GM12872 (cell line): ENCODE results near the gene HSPB7.

ENCODE experiments used
- CTCF ChIP-seq: IDR thresholded peaks from 3 replicates; pipeline ENCODE4 v1.5.1; 2011; ENCODE audit warnings: low read depth, mild to moderate bottlenecking, low read length, moderate library complexity; ENCODE audit not compliant: insufficient read depth

Gene HSPB7

GRCh38 chr1:16011936-16012589 is 5.8 kb downstream of the HSPB7 start:
- no peak for TF ChIP-seq CTCF

- no peak for TF ChIP-seq CTCF
Observed at GRCh38 chr1:16010837-16011236, 7.0 kb downstream of the HSPB7 start.

DNA sequence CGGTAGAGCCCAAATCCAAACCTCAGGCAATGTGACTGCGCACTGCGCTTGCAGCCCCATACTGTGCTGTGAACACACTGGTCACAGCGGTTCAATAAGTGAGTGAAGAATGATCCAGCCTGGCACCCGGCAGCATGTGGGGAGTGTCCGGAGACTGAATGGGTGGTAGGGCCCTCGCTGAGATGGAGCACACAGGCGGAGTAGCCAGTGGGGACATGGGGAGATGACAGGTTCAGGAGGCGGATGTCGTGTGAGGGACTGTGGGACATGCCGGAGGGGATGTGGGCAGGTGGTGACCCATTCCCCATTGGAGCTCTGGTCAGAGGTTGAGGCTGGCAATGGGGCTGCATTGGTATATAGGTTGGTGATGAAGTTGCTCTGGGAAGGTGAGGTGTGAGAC is 8.2 kb downstream of the HSPB7 start:
- TF ChIP-seq CTCF, result no peak

- TF ChIP-seq CTCF, result peak; percentile 97
Observed at GRCh38 chr1:16009030-16009460, 8.8 kb downstream of the HSPB7 start.

DNA sequence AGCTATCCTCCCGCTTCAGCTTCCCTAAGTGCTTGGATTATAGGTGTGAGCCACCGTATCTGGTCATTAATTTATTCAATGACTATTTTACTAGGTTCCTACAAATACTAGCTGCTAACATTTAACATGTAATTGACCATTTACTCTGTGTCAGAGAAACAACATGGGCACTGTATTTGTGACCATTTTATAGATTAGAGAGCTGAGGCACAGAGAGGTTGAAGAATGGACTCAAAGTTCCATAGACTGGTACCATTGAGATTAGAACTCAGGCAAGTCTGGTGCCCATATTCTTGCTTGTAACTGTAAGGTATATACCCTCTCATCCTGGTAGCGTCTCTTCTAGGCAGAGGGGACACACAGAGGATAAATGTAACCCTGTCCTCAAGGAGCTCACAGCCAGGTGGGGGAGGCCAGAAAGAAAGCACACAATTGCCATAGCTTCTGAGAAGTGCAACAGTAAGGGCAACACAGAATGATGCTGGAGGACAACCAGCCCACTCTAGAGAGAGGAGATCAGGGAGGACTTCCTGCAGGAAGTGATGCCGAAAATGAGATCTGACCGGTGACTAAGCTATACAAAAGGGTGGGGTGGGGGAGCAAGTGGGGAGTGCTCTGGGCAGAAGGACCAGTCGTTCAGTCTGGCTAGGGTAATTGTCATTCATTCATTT is 10.0 kb downstream of the HSPB7 start:
- TF ChIP-seq CTCF, result no peak

DNA sequence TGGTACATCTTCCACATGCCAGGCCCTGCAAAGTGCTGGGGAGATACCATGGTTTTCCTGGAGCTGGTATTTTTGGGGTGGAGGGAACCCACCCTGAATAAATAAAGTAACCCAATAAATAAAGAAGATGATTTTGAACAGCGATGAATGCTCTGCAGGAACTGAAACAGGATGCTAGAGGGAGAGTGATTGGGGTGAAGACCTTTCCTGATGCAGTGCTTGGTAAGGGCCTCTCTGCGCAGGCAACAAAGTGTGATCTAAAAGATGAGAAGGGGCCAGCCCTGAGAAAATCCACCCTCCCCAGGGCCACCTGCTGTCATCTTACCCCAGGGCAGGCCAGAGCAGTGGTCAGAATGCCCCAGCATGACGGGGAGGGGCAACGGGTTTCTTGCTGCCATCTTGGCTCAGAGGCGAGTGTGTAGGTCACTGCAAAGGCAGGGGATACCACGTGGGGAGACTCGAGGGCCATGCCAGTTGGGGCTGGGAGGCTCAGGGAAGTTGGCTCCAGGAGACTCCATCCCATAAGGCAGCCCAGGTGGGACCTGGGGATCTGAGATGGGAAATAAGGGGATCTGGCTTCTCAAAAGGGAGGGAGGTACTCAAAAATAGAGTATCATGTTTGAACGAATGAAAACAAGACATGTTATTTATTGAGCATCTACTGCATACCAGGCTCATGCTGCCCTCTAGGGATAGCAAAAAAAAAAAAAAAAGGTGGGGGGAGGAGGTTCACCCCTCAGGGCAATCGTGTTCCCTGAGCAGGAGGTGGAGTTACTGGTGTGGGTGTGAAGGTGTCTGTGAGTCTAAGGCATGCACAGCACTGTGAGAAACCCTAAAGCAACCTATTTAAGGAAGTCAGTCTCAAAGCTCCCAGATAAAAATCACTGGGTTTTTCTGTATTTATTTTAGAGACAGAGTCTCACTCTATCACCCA is 11.0 kb downstream of the HSPB7 start:
- 0 out of 3 replicates have a peak, but pooled peaks have one; percentile 21 for TF ChIP-seq CTCF

- no peak for TF ChIP-seq CTCF
Observed at GRCh38 chr1:16006010-16006409, 11.8 kb downstream of the HSPB7 start.
